Measurements from ENCODE around the gene PHEX.
A peak's percentile ranks its signal among the peaks of the same experiment; 100 is the strongest.

PHEX gene

GRCh38 chrX:22032084-22032483 is at the start of gene PHEX:
PHEX (plus strand) TSS chrX:22032325; CDS start chrX:22033006, 681 bp downstream.
- Histone ChIP-seq H3K4me2 (ENCODE audit: low read length) (no peak within 1 kb of the TSS), H3K27ac (ENCODE audit: low read depth, low read length) (no peak within 1 kb of the TSS), H3F3A (ENCODE audit: control insufficient read depth, insufficient read depth) (no peaks in the 10 kb centered on the region), H3K9me2 (replicated peaks; ENCODE audit: control insufficient read depth, low read length) (no peaks in the 10 kb centered on the region), H3K4me3 (ENCODE audit: low read length) (no peak within 1 kb of the TSS), H3K9me3 (ENCODE audit: control insufficient read depth, insufficient read depth, low read length) (no peaks in the 10 kb centered on the region), H4K20me1 (ENCODE audit: control insufficient read depth, insufficient read depth, low read depth, low read length) (no peaks in the 10 kb centered on the region), H3K4me1 (ENCODE audit: control insufficient read depth, low read length) (no peaks in the 10 kb centered on the region), H3K79me2 (ENCODE audit: control insufficient read depth, low read length) (no peaks in the 10 kb centered on the region), H3K36me3 (ENCODE audit: control insufficient read depth, low read length) (no peaks in the 10 kb centered on the region), H3K27me3 (ENCODE audit: control insufficient read depth, low read length) (no peaks in the 10 kb centered on the region)
- TF ChIP-seq CTCF (IDR thresholded peaks at IDR 0.05; ENCODE audit: low read depth, low read length, poor library complexity, severe bottlenecking): no peak
- TF ChIP-seq EZH2phosphoT487 (IDR thresholded peaks at IDR 0.05; ENCODE audit: borderline replicate concordance, low read length): no peak

- Histone ChIP-seq H3K36me3 (ENCODE audit: control insufficient read depth, low read length) (peaks cover 29% of the 10 kb centered on the region), H3K4me1 (ENCODE audit: control insufficient read depth, low read length) (no peaks in the 10 kb centered on the region)
These were observed 46.8 kb upstream of the PHEX start for GRCh38 chrX:21985332-21985777.

GRCh38 chrX:21986596-21986995 is 45.5 kb upstream of the PHEX start:
- H3F3A ChIP-seq (ENCODE audit: control insufficient read depth, insufficient read depth): peaks cover 3% of the 10 kb centered on the region
- H3K27ac ChIP-seq (ENCODE audit: low read depth, low read length): no peak overlapping the region
- TF ChIP-seq CTCF (IDR thresholded peaks at IDR 0.05; ENCODE audit: low read depth, low read length, poor library complexity, severe bottlenecking) (no peak), EZH2phosphoT487 (IDR thresholded peaks at IDR 0.05; ENCODE audit: borderline replicate concordance, low read length) (no peak)
- H3K4me3 ChIP-seq (ENCODE audit: low read length): no peak overlapping the region
- no peaks in the 10 kb centered on the region for H3K9me3 ChIP-seq (ENCODE audit: control insufficient read depth, insufficient read depth, low read length)
- no peaks in the 10 kb centered on the region for H4K20me1 ChIP-seq (ENCODE audit: control insufficient read depth, insufficient read depth, low read depth, low read length)
- H3K79me2 ChIP-seq (ENCODE audit: control insufficient read depth, low read length): no peaks in the 10 kb centered on the region
- no peaks in the 10 kb centered on the region for H3K9me2 ChIP-seq (replicated peaks; ENCODE audit: control insufficient read depth, low read length)
- no peaks in the 10 kb centered on the region for H3K27me3 ChIP-seq (ENCODE audit: control insufficient read depth, low read length)
- H3K4me2 ChIP-seq (ENCODE audit: low read length): no peak overlapping the region
- peaks cover 29% of the 10 kb centered on the region for H3K36me3 ChIP-seq (ENCODE audit: control insufficient read depth, low read length)
- no peaks in the 10 kb centered on the region for H3K4me1 ChIP-seq (ENCODE audit: control insufficient read depth, low read length)

More at GRCh38 chrX:21985332-21985777, 46.8 kb upstream of the PHEX start:
- no peak overlapping the region for H3K4me2 ChIP-seq (ENCODE audit: low read length)
- H4K20me1 ChIP-seq (ENCODE audit: control insufficient read depth, insufficient read depth, low read depth, low read length): no peaks in the 10 kb centered on the region
- peak; percentile 76 for TF ChIP-seq CTCF (IDR thresholded peaks at IDR 0.05; ENCODE audit: low read depth, low read length, poor library complexity, severe bottlenecking)
- TF ChIP-seq EZH2phosphoT487 (IDR thresholded peaks at IDR 0.05; ENCODE audit: borderline replicate concordance, low read length): no peak
- H3K9me3 ChIP-seq (ENCODE audit: control insufficient read depth, insufficient read depth, low read length): no peaks in the 10 kb centered on the region
- H3K79me2 ChIP-seq (ENCODE audit: control insufficient read depth, low read length): no peaks in the 10 kb centered on the region
- peaks cover 3% of the 10 kb centered on the region for H3F3A ChIP-seq (ENCODE audit: control insufficient read depth, insufficient read depth)
- no peaks in the 10 kb centered on the region for H3K9me2 ChIP-seq (replicated peaks; ENCODE audit: control insufficient read depth, low read length)
- H3K4me3 ChIP-seq (ENCODE audit: low read length): no peak overlapping the region
- no peak overlapping the region for H3K27ac ChIP-seq (ENCODE audit: low read depth, low read length)
- H3K27me3 ChIP-seq (ENCODE audit: control insufficient read depth, low read length): no peaks in the 10 kb centered on the region
